Heart left ventricle (tissue), 16 donors: ENCODE measurements around the gene ULK4. TPM values are rescaled to one million over a fixed set of nuclear protein-coding genes. Genes with fewer than 3 reads are reported as not detected.

Experiments
- ATAC-seq, 4 donors: fragments of 200-7000 bp; cut with Tn5 transposase; one replicate each; pipeline ENCODE4 v1.9.1; 2020 to 2022; ENCODE audit warnings: moderate library complexity in 4 of 4, mild to moderate bottlenecking in 3 of 4, moderate number of reproducible peaks in 1 of 4
- DNase-seq, 5 donors: peaks; one replicate each; pipeline ENCODE4 v3.0.0-alpha.2; 2020
- H3K27ac ChIP-seq, 12 donors: fragments of 200-600 bp; sonication (generic) in 4 of 12; one replicate each; pipeline versions ENCODE4 v1.5.0 to v1.8.0; 2016 to 2022; ENCODE audit warnings: mild to moderate bottlenecking in 2 of 12
- H3K27me3 ChIP-seq, 9 donors: fragments of 200-600 bp; sonication (generic) in 2 of 9; one replicate each; pipeline versions ENCODE4 v1.5.1 to v1.8.0; 2016 to 2022; ENCODE audit warnings: mild to moderate bottlenecking in 3 of 9
- H3K36me3 ChIP-seq, 9 donors: fragments of 200-600 bp; sonication (generic) in 2 of 9; one replicate each; pipeline versions ENCODE4 v1.5.0 to v1.8.0; 2018 to 2022; ENCODE audit warnings: mild to moderate bottlenecking in 2 of 9
- H3K4me1 ChIP-seq, 12 donors: fragments of 200-600 bp; sonication (generic) in 4 of 12; one replicate each; pipeline versions ENCODE4 v1.5.0 to v1.8.0; 2016 to 2022; ENCODE audit warnings: mild to moderate bottlenecking in 3 of 12
- H3K4me3 ChIP-seq, 12 donors: fragments of 200-600 bp; sonication (generic) in 4 of 12; one replicate each; pipeline versions ENCODE4 v1.5.0 to v1.8.0; 2017 to 2022; ENCODE audit warnings: mild to moderate bottlenecking in 9 of 12, moderate library complexity in 4 of 12
- H3K9me3 ChIP-seq, 12 donors: fragments of 200-600 bp; sonication (generic) in 4 of 12; one replicate each; pipeline versions ENCODE4 v1.5.0 to v1.8.0; 2016 to 2022; ENCODE audit warnings: mild to moderate bottlenecking in 1 of 12
- CTCF ChIP-seq, 12 donors: fragments of 200-600 bp; sonication (generic) in 4 of 12; IDR thresholded peaks; one replicate each; pipeline versions ENCODE4 v1.5.0 to v1.8.0; 2018 to 2022; ENCODE audit warnings: antibody characterized with exemption in 12 of 12, mild to moderate bottlenecking in 5 of 12
- POLR2A ChIP-seq, 2 donors: fragments of 450-650 bp; IDR thresholded peaks; one replicate each; pipeline ENCODE4 v1.6.1; 2017; ENCODE audit warnings: antibody characterized with exemption in 2 of 2, mild to moderate bottlenecking in 2 of 2, moderate library complexity in 2 of 2
- WGBS, 4 donors: extraction: QIAGEN DNeasy Blood & Tissue Kit in 2 of 4; methylation state at CpG; one replicate each; pipeline versions ENCODE4 v1.1.5 to v1.1.7; 2013 to 2018; 5-methylcytosine and 5-hydroxymethylcytosine counted together
- intact Hi-C, 10 donors: fragments of 100-400 bp; cut with DNase I; formaldehyde crosslinking; loops; one replicate each; pipeline versions ENCODE4 v1.11.1 to v1.14.2; 2022
- polyA plus RNA-seq, 2 donors: library from polyadenylated mRNA; stranded (reverse); fragments of 200-250 nt; gene quantifications; one replicate each; pipeline ENCODE4 v1.2.3, GENCODE V29; 2013
- total RNA-seq, 9 donors: library from RNA; depleted of rRNA in 2 of 9; stranded (reverse); fragments of >200 nt in 2 of 9; fragmentation: NEBNext Ultra II Directional in 3 of 9; extraction: Animal tissue kit (Norgen Biotek cat#: 25700) in 3 of 9; gene quantifications; one replicate each; pipeline versions ENCODE4 v1.1.0 to v1.2.4, GENCODE V29; 2016 to 2023
- donor health status: ischemic (EF 13 %, LVEDD 7.1; RV severe dilation, severe dysfunction).
- donor health status: healthy with polysubstance abuse.
- donor health status: DM: no; HTN: yes; CAD: no.
- donor health status: DM: no; HTN: no; CAD: no.
- donor health status: ischemic (EF 25% LVEDD 6.9; RV normal size, moderate dysfunction).
- donor health status: ischemic (EF 25% LVEDD 5.7; RV mildly dilated, moderate dysfunction).
- donor health status: healthy.
- donor health status: DM: yes; HTN: yes; CAD: no.
- donor health status: ischemic (EF 35%, LVEDD 5.7; RV mildly dilated, moderate dysfunction).
- donor health status: nonischemic (EF 11% LVEDD 7.7; RV severe dilation, severe dysfunction).
- donor health status: DM: yes; HTN: yes; CAD: no.
- donor health status: PGD.
- donor health status: ischemic (EF 29% LVEDD 5.4; RV normal size, mild dysfunction).
- donor health status: nonischemic (EF 23%, LVEDD 6.1; RV moderate dilation, normal function).

Gene ULK4
- total and polyA plus RNA-seq, 11 donors: 0.91 to 6.1 (median 2.1) TPM

GRCh38 chr3:41963823-41964222, 1.9 kb upstream of the ULK4 start:
- ATAC-seq: no peak
- Histone ChIP-seq H3K27ac (no peak overlapping the region), H3K4me3 (no peak overlapping the region), H3K9me3 (no peaks in the 10 kb centered on the region), H3K36me3 (no peaks in the 10 kb centered on the region), H3K27me3 (no peaks in the 10 kb centered on the region), H3K4me1 (peaks cover 0 to 15% (median 9%) of the 10 kb centered on the region in 12 donors)
- DNase-seq: no peak
- WGBS, 4 donors: 87 to 89% (median 88%) methylated on average over 10 of the region's 10 CpGs
- intact Hi-C loops: loop anchor here in 8 of 10 donors (2.0 to 10.0 kb wide), 6 partner anchors 48 to 135 kb away; no protein-coding TSS in a partner anchor
- TF ChIP-seq CTCF (IDR thresholded peaks at IDR 0.05) (no peak), POLR2A (IDR thresholded peaks at IDR 0.05) (no peak)

GRCh38 chr3:41960826-41961750, 815 bp downstream of the ULK4 start:
- DNase-seq: peak; percentile 15 to 74 (median 35)
- peak overlapping the region; percentile 75 to 98 (median 88) for H3K4me3 ChIP-seq
- H3K4me1 ChIP-seq: peaks cover 0 to 15% (median 9%) of the 10 kb centered on the region in 12 donors
- intact Hi-C loops: loop anchor here in 8 of 10 donors (2.0 to 10.0 kb wide), 4 partner anchors 51 to 138 kb away; no protein-coding TSS in a partner anchor
- H3K9me3 ChIP-seq: no peaks in the 10 kb centered on the region
- H3K27ac ChIP-seq: peak overlapping the region in 11 of 12 donors; percentile 52 to 86 (median 70)
- ATAC-seq: peak in 3 of 4 donors; percentile 4 to 21 (median 6)
- no peaks in the 10 kb centered on the region for H3K27me3 ChIP-seq
- 1 to 5% (median 2%) methylated on average over 13 to 45 of the region's 45 CpGs for WGBS, 4 donors
- no peaks in the 10 kb centered on the region for H3K36me3 ChIP-seq
- TF ChIP-seq POLR2A (IDR thresholded peaks at IDR 0.05) (no peak), CTCF (IDR thresholded peaks at IDR 0.05) (no peak)

- no peak for ATAC-seq
- TF ChIP-seq CTCF (IDR thresholded peaks at IDR 0.05): no peak
- TF ChIP-seq POLR2A (IDR thresholded peaks at IDR 0.05): no peak
- H3K4me1 ChIP-seq: peaks cover 0 to 9% (median 6%) of the 10 kb centered on the region in 12 donors
- intact Hi-C loops: no loop called here
- DNase-seq: no peak
- H3K27me3 ChIP-seq: no peaks in the 10 kb centered on the region
- no peak overlapping the region for H3K4me3 ChIP-seq
- peaks cover 0 to 11% (median 0%) of the 10 kb centered on the region in 9 donors for H3K36me3 ChIP-seq
- H3K27ac ChIP-seq: no peak overlapping the region
- no peaks in the 10 kb centered on the region for H3K9me3 ChIP-seq
Observed at GRCh38 chr3:41956574-41956973, 5.3 kb downstream of the ULK4 start.

- no peak overlapping the region for H3K27ac ChIP-seq
- WGBS, 4 donors: 88 to 93% (median 91%) methylated on average over 15 to 18 of the region's 18 CpGs
- ATAC-seq: no peak
Observed at GRCh38 chr3:41955192-41955591, 6.7 kb downstream of the ULK4 start.

More at GRCh38 chr3:41955192-41955591, 6.7 kb downstream of the ULK4 start:
- H3K4me1 ChIP-seq: no peaks in the 10 kb centered on the region
- no peak overlapping the region for H3K4me3 ChIP-seq
- no peaks in the 10 kb centered on the region for H3K27me3 ChIP-seq
- peaks cover 0 to 11% (median 0%) of the 10 kb centered on the region in 9 donors for H3K36me3 ChIP-seq
- intact Hi-C loops: no loop called here
- H3K9me3 ChIP-seq: no peaks in the 10 kb centered on the region
- no peak for DNase-seq
- TF ChIP-seq POLR2A (IDR thresholded peaks at IDR 0.05) (no peak), CTCF (IDR thresholded peaks at IDR 0.05) (no peak)
